A673 (cell line): ENCODE data around the gene ATP8B1.

Experiments used
- EZH2 ChIP-seq: fragments of 200-600 bp; sonication (generic); IDR thresholded peaks from 2 replicates; pipeline ENCODE4 v1.6.1; 2017; ENCODE audit warnings: borderline replicate concordance, low read depth, mild to moderate bottlenecking, mixed read lengths, antibody characterized with exemption, low read length; ENCODE audit not compliant: poor library complexity, severe bottlenecking
- TF ChIP-seq, protein P1 (sequence below): fragments of 300-800, 200-600 bp; sonication (generic); conservative IDR thresholded peaks from 2 replicates; pipeline ENCODE4 v1.5.1; 2017; ENCODE audit warnings: low read depth, mild to moderate bottlenecking, antibody characterized with exemption, low read length, moderate library complexity, mixed read lengths

DNA sequence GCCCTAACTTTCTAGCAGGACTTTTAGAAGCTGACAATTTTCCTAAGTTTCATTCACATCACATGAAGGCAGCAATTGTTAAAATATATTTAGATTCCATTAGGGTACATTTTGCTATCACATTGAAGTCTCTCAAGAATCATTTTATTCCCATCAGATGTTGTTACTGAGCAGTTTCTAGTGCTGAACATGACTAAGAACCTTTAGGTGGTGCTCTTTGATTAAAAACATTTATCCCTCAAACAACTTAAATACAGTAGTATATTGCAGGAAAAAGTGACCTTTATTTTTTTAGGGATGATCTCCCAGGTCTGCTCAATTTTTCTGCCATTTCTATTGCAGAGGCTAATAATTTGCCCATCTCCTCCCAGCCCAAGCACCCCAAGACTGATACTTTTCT is 158.6 kb downstream of the ATP8B1 start:
- TF ChIP-seq, protein P1, sequence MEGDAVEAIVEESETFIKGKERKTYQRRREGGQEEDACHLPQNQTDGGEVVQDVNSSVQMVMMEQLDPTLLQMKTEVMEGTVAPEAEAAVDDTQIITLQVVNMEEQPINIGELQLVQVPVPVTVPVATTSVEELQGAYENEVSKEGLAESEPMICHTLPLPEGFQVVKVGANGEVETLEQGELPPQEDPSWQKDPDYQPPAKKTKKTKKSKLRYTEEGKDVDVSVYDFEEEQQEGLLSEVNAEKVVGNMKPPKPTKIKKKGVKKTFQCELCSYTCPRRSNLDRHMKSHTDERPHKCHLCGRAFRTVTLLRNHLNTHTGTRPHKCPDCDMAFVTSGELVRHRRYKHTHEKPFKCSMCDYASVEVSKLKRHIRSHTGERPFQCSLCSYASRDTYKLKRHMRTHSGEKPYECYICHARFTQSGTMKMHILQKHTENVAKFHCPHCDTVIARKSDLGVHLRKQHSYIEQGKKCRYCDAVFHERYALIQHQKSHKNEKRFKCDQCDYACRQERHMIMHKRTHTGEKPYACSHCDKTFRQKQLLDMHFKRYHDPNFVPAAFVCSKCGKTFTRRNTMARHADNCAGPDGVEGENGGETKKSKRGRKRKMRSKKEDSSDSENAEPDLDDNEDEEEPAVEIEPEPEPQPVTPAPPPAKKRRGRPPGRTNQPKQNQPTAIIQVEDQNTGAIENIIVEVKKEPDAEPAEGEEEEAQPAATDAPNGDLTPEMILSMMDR: peak; percentile 44
- no peak for TF ChIP-seq EZH2
